K562 (cell line): ENCODE data around the gene ARID4B. TPM values are rescaled to one million over a fixed set of nuclear protein-coding genes. Genes with fewer than 3 reads are reported as not detected.
A peak's percentile ranks its signal among the peaks of the same experiment; 100 is the strongest.

Experiments used
- ADNP ChIP-seq: fragments of 200-800 bp; sonication (Bioruptor generic); IDR thresholded peaks from 2 replicates; pipeline ENCODE4 v1.6.1; 2016; ENCODE audit warnings: missing genetic modification characterization, missing compliant biosample characterization
- ATF1 ChIP-seq, 2 experiments: fragments of 450-650 bp in 1 of 2; IDR thresholded peaks; 2 replicates each; pipeline ENCODE4 v1.6.1; 2016; ENCODE audit warnings: missing compliant biosample characterization in 1 of 2, missing genetic modification characterization in 1 of 2
- BCOR ChIP-seq: fragments of 450-650 bp; IDR thresholded peaks from 2 replicates; pipeline ENCODE4 v1.6.1; 2016
- BMI1 ChIP-seq: fragments of 150-350 bp; IDR thresholded peaks from 2 replicates; pipeline ENCODE4 v1.6.1; 2014; ENCODE audit warnings: low read length
- CBFB ChIP-seq: sonication (generic); formaldehyde crosslinking; IDR thresholded peaks from 2 replicates; pipeline ENCODE4 v1.4.0; 2020; ENCODE audit warnings: mild to moderate bottlenecking, missing genetic modification reagents
- CTBP1 ChIP-seq: fragments of 450-650 bp; IDR thresholded peaks from 2 replicates; pipeline ENCODE4 v1.6.1; 2016; ENCODE audit warnings: borderline replicate concordance
- EP300 ChIP-seq: IDR thresholded peaks from 2 replicates; pipeline ENCODE4 v1.6.1; 2012; ENCODE audit warnings: low read length, improper control_type of control experiment
- GABPB1 ChIP-seq: sonication (generic); formaldehyde crosslinking; IDR thresholded peaks from 2 replicates; pipeline ENCODE4 v1.8.0; 2022; ENCODE audit warnings: mild to moderate bottlenecking, missing genetic modification reagents
- HMG20B ChIP-seq: fragments of 250-450 bp; sonication (Bioruptor Pico); IDR thresholded peaks from 2 replicates; pipeline ENCODE4 v1.5.0; 2021; ENCODE audit warnings: mild to moderate bottlenecking
- ILF3 ChIP-seq: fragments of 450-650 bp; IDR thresholded peaks from 2 replicates; pipeline ENCODE4 v1.6.1; 2018; ENCODE audit warnings: antibody characterized with exemption, mild to moderate bottlenecking, moderate library complexity, borderline replicate concordance
- KLF13 ChIP-seq: fragments of 450-650 bp; IDR thresholded peaks from 2 replicates; pipeline ENCODE4 v1.6.1; 2016; ENCODE audit warnings: missing genetic modification characterization, low read depth, mild to moderate bottlenecking, missing compliant biosample characterization, moderate library complexity, borderline replicate concordance
- LEF1 ChIP-seq: fragments of 450-650 bp; IDR thresholded peaks from 2 replicates; pipeline ENCODE4 v1.6.1; 2016; ENCODE audit warnings: mild to moderate bottlenecking
- MAFK ChIP-seq: IDR thresholded peaks from 2 replicates; pipeline ENCODE4 v1.6.1; 2011; ENCODE audit warnings: low read length, improper control_type of control experiment
- MCM3 ChIP-seq: fragments of 450-650 bp; IDR thresholded peaks from 2 replicates; pipeline ENCODE4 v1.6.1; 2016
- NR2C1 ChIP-seq, 2 experiments: fragments of 450-650 bp; IDR thresholded peaks; 2 replicates each; pipeline ENCODE4 v1.6.1; 2017; ENCODE audit warnings: mild to moderate bottlenecking in 2 of 2, antibody characterized with exemption in 1 of 2, inconsistent platforms in 1 of 2, missing compliant biosample characterization in 1 of 2, missing genetic modification characterization in 1 of 2
- PHF8 ChIP-seq: fragments of 200-600 bp; sonication (generic); IDR thresholded peaks from 2 replicates; pipeline ENCODE4 v1.6.1; 2012; ENCODE audit warnings: mixed run types, mild to moderate bottlenecking, inconsistent platforms, low read length, moderate library complexity, borderline replicate concordance
- POLR2A ChIP-seq: fragments of 450-650 bp; conservative IDR thresholded peaks from 2 replicates; pipeline ENCODE4 v1.6.1; 2016
- SMARCB1 ChIP-seq: IDR thresholded peaks from 2 replicates; pipeline ENCODE4 v1.6.1; 2011; ENCODE audit warnings: improper control_type of control experiment, low read depth; ENCODE audit not compliant: insufficient read length
- STAT5B ChIP-seq: fragments of 250-450 bp; sonication (Bioruptor Pico); IDR thresholded peaks from 2 replicates; pipeline ENCODE4 v1.8.0; 2021; ENCODE audit warnings: mild to moderate bottlenecking, inconsistent platforms
- SUPT5H ChIP-seq: fragments of 450-650 bp; IDR thresholded peaks from 2 replicates; pipeline ENCODE4 v1.6.1; 2016
- TBL1XR1 ChIP-seq, 2 experiments: IDR thresholded peaks; 2 replicates each; pipeline ENCODE4 v1.6.1; 2012; ENCODE audit warnings: improper control_type of control experiment in 2 of 2, low read length in 2 of 2, mild to moderate bottlenecking in 1 of 2
- XRCC5 ChIP-seq: fragments of 200-400 bp; formaldehyde crosslinking; IDR thresholded peaks from 2 replicates; pipeline ENCODE4 v1.6.1; 2017; ENCODE audit warnings: low read depth, mild to moderate bottlenecking, low read length
- ZNF140 ChIP-seq: fragments of 250-450 bp; sonication (Bioruptor Pico); IDR thresholded peaks from 2 replicates; pipeline ENCODE4 v1.8.0; 2021; ENCODE audit warnings: moderate library complexity, mild to moderate bottlenecking, inconsistent platforms
- ZNF174 ChIP-seq: fragments of 250-450 bp; sonication (Bioruptor Pico); IDR thresholded peaks from 2 replicates; pipeline ENCODE4 v1.4.0; 2020; ENCODE audit warnings: mild to moderate bottlenecking
- ZNF232 ChIP-seq: sonication (generic); formaldehyde crosslinking; IDR thresholded peaks from 2 replicates; pipeline ENCODE4 v1.8.0; 2022; ENCODE audit warnings: mild to moderate bottlenecking, missing genetic modification reagents
- ZNF282 ChIP-seq: sonication (generic); formaldehyde crosslinking; IDR thresholded peaks from 2 replicates; pipeline ENCODE4 v1.8.1; 2023; ENCODE audit warnings: missing genetic modification reagents
- ZNF436 ChIP-seq: fragments of 250-450, 450-650 bp; sonication (Bioruptor Pico); formaldehyde crosslinking; IDR thresholded peaks from 2 replicates; pipeline ENCODE4 v1.7.0; 2020; ENCODE audit warnings: mild to moderate bottlenecking
- ZNF507 ChIP-seq: conservative IDR thresholded peaks from 2 replicates; pipeline ENCODE4 v1.6.1; 2017; ENCODE audit warnings: missing genetic modification characterization, missing compliant biosample characterization
- ZNF583 ChIP-seq: fragments of 250-450 bp; sonication (Bioruptor Pico); IDR thresholded peaks from 2 replicates; pipeline ENCODE4 v1.4.0; 2020
- ZNF644 ChIP-seq: fragments of 200-800 bp; sonication (Bioruptor generic); IDR thresholded peaks from 2 replicates; pipeline ENCODE4 v1.6.1; 2016; ENCODE audit warnings: low read depth, missing genetic modification characterization, missing compliant biosample characterization
- ZNF780A ChIP-seq: fragments of 250-450 bp; sonication (Bioruptor Pico); IDR thresholded peaks from 2 replicates; pipeline ENCODE4 v1.5.0; 2021; ENCODE audit warnings: mild to moderate bottlenecking
- ZSCAN29 ChIP-seq: fragments of 450-650 bp; IDR thresholded peaks from 2 replicates; pipeline ENCODE4 v1.6.1; 2017
- ZZZ3 ChIP-seq: fragments of 450-650 bp; IDR thresholded peaks from 2 replicates; pipeline ENCODE4 v1.6.1; 2016; ENCODE audit warnings: antibody characterized with exemption, mild to moderate bottlenecking, moderate library complexity
- polyA plus RNA-seq, 8 experiments: library from polyadenylated mRNA; depleted of rRNA in 4 of 8; stranded (reverse) in 5 of 8; unstranded in 3 of 8; fragments of >200 nt; fragmentation: Nextera tagmentation in 2 of 8; fragmentation: Illumina TruSeq in 1 of 8; extraction: Ambion mirVana in 2 of 8; extraction: Trizol in 1 of 8; gene quantifications; 2 replicates each; pipeline versions ENCODE4 v1.2.1 to v1.2.3, GENCODE V29; 2011 to 2014; ENCODE audit warnings: inconsistent platforms in 1 of 8, missing spikeins in 1 of 8
- total RNA-seq, 7 experiments: library from RNA; depleted of rRNA in 6 of 7; stranded (reverse); fragments of >200 nt in 6 of 7; fragmentation: Illumina TruSeq in 2 of 7; extraction: Trizol in 2 of 7; gene quantifications; 2 replicates each; pipeline versions ENCODE4 v1.2.1 to v1.2.3, GENCODE V29; 2011 to 2021; ENCODE audit warnings: low replicate concordance in 1 of 7
- TF ChIP-seq, protein P1 (sequence below): fragments of 250-450 bp; sonication (Bioruptor Pico); IDR thresholded peaks from 2 replicates; pipeline ENCODE4 v1.4.0; 2020

The ARID4B gene
- total and polyA plus RNA-seq, 9 of the 15 experiments (the other 6 are each of a cell fraction or from before 2014, with no cell fraction given), result 8.4 to 38.9 (median 18.5) TPM

- TF ChIP-seq SMARCB1, result no peak
- TF ChIP-seq ATF1 (CRISPR knock-in tag; IDR thresholded peaks at IDR 0.05), result no peak
- TF ChIP-seq ATF1 (tag; IDR thresholded peaks at IDR 0.05), result no peak
- no peak; the same call in 1 of the 2 replicates for TF ChIP-seq GABPB1
- TF ChIP-seq SUPT5H, result peak; percentile 3
- TF ChIP-seq TBL1XR1 (IDR thresholded peaks at IDR 0.05; ENCODE audit: low read length in 2 of 2), result no peak; a peak in 1 of 4 replicates
- TF ChIP-seq STAT5B, result no peak
- TF ChIP-seq MCM3, result no peak
- TF ChIP-seq ZNF232 (CRISPR knock-in tag), result no peak
- TF ChIP-seq ZNF436 (CRISPR knock-in tag), result no peak
- TF ChIP-seq EP300, result no peak
- no peak for TF ChIP-seq ZNF282
- 0 out of 2 replicates have a peak, but pooled peaks have one; percentile 29 for TF ChIP-seq ZSCAN29
- no peak; the same call in 1 of the 2 replicates for TF ChIP-seq ZZZ3
- TF ChIP-seq LEF1, result no peak
- TF ChIP-seq MAFK, result no peak
- peak; percentile 73 for TF ChIP-seq PHF8
- no peak for TF ChIP-seq KLF13 (tag)
- peak; percentile 69 for TF ChIP-seq CTBP1
- no peak; the same call in 1 of the 2 replicates for TF ChIP-seq HMG20B
- TF ChIP-seq NR2C1 (IDR thresholded peaks at IDR 0.05), result no peak
- TF ChIP-seq NR2C1 (tag; IDR thresholded peaks at IDR 0.05), result no peak
- no peak for TF ChIP-seq ADNP (tag)
- TF ChIP-seq ILF3, result no peak
- TF ChIP-seq BMI1, result no peak
- TF ChIP-seq XRCC5, result no peak
- no peak for TF ChIP-seq ZNF507 (tag)
- TF ChIP-seq POLR2A, result no peak; the same call in 1 of the 2 replicates
- TF ChIP-seq ZNF780A (CRISPR knock-in tag), result no peak
- no peak for TF ChIP-seq BCOR
- TF ChIP-seq ZNF583 (CRISPR knock-in tag), result peak; percentile 63; the same call in 1 of the 2 replicates
- TF ChIP-seq ZNF644 (tag), result no peak
- TF ChIP-seq ZNF174 (CRISPR knock-in tag), result no peak
- TF ChIP-seq, protein P1, sequence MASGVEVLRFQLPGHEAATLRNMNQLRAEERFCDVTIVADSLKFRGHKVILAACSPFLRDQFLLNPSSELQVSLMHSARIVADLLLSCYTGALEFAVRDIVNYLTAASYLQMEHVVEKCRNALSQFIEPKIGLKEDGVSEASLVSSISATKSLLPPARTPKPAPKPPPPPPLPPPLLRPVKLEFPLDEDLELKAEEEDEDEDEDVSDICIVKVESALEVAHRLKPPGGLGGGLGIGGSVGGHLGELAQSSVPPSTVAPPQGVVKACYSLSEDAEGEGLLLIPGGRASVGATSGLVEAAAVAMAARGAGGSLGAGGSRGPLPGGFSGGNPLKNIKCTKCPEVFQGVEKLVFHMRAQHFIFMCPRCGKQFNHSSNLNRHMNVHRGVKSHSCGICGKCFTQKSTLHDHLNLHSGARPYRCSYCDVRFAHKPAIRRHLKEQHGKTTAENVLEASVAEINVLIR (CRISPR knock-in tag), result no peak
- TF ChIP-seq ZNF140, result no peak
- TF ChIP-seq CBFB (CRISPR knock-in tag), result no peak
These were observed at the start of gene ARID4B (continued) for GRCh38 chr1:235327559-235328270.
